NCI-H774 (cell line): ENCODE data around the gene FAM3D.
"Not testable (repeated sequence)": the region's sequence is repeated elsewhere in the genome, so short reads cannot be mapped to it uniquely, and the experiment has no call there.

Experiments used
- DNase-seq: peaks from one replicate; lab custom pipeline; 2025; lab: John Stamatoyannopoulos, UW

The FAM3D gene

DNA sequence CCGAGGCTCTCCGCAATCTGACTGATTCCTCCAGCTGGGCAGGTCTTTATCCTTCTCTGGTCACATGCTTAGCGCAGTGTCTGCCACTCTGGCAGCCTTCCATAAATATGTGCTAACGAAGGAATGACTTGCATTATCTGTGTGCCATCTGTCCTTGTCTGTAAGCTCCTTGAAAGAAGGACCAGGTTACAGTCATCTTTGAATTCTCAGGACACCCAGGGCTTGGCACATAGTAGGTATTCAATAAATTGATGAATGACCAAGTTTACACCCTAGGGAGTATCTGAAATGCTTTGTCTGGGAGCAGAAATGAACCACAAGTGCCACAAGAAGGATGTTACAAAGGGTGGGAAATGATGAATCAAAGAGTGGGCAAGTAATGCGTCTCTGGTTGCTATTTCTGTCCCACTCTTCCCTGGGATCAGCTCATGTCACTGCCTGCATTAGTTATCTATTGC lies 16.5 kb upstream of the FAM3D start:
- no peak for DNase-seq

DNA sequence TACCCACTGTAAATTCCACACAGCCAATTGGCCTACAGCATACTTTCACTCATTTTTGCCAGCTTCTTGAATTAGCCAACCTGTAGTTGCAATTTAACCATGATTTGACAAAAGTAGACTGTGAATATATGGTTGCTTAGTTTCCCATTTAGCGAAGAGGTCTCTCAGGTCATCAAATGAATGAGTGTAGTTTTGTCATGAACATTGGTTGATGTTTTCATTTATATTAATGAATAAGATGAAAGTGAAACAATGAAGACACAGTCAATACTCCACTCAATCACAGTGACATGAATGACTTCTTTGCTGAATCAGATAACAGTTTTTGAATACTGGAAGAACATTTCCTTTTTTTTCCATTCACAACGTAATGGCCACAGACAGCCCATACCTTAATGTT lies 15.3 kb upstream of the FAM3D start:
- no peak for DNase-seq

GRCh38 chr3:58680879-58681525 lies 14.4 kb upstream of the FAM3D start:
- DNase-seq: no peak

DNA sequence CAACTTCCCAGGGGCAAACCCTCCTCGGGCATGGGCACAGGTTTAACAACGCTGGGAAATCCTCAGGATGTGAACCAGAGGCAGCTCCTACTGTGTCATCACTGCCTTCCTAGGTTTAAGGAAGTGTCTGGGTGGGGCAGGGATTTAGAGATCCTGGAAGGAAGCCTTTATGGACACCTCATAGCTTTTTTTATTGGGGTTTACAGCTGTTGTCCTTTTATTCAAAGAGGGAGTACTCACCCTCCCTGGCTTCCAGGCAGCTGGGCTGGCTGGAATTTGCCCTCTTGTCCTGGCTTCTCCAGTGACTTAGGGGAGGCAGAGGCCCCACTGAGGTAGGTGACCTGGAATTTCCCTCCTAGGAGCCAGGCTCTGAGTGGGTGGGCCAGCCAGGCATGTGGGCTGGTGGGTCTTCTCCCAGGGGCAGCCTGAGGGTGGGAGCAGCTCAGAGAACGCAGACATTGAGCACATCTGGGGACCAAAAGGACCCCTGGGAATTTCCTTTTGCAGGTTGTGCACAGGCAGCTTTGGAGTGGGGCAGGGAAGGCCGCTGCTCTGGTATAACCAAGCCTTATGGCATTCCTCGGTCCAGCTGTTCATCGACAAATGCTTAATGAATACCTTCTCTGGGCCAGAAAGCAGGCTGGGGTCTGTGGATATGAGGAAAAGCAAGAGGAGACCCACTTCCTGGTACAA lies 13.5 kb upstream of the FAM3D start:
- no peak for DNase-seq

GRCh38 chr3:58679446-58679845 lies 12.9 kb upstream of the FAM3D start:
- no peak for DNase-seq

- not testable (repeated sequence) for DNase-seq
Measured at GRCh38 chr3:58678177-58678970, 11.8 kb upstream of the FAM3D start.

DNA sequence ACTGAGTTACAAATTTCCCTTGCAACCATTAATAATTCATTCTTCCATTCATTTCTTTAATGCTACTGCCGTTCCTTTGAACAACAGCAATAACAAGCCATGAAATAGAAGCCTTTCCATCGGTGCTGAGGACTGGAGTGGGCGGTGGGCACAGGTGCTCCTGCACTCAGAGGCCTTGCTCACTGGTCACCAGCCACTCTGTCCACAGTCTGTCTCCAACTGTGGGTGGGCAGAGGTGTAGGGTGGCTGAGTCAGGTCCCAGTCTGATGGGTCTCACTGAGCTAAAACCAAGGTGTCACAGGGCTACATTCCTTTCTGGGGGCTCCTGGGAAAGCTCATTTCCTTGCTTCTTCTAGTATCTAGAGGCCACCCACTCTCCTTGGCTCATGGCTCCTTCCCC lies 6.3 kb upstream of the FAM3D start:
- no peak for DNase-seq

GRCh38 chr3:58672451-58672850 lies 5.9 kb upstream of the FAM3D start:
- DNase-seq: no peak

DNA sequence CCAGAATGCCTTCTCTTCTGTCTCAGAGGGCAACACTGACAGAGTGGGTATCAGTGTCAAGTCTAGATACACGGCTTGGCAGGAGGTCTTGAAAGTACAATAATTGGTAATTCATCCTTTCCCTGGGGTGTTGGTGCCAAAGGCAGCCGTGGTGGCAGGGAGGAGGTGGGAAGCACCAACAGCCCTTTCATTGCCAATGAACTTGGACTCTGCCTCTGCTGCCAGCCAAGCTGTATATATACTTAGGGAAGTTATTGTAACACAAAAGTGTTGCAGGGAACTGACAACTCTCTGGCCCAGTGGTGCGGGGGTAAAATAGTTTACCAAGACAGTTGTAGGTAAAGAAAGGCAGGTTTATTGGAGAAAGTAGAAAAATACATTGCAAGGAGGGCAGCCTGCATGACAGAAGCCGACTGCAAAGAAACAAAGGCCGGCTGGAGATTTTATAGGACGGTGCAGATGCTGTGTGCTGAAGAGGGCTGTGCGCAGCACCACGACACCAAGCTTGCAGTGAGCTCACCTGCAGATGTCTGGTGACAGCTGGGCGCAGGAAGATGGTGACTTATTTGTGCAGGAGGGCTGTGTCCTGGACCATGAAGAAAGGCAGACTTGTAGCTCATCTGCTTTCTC lies 4.0 kb upstream of the FAM3D start:
- DNase-seq: no peak

DNA sequence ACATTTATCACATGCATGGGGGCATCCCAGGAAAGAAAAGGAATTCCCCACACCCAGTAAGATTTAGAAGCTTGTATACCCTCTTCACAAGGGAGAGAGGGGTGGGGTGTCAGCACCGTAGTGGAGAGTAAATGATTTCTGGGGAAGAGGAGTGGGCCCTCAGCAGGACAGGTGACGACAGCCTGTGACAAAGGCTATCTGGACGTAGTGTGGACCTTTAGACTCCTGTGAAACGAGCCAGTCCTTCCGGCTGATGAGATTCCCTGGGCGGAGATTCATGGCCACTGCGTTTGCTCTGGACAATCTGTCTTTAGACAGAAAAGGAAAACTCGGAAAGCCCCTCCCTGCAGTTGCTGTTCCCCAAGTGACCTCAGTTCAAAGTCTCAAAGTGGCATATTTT lies 1.7 kb upstream of the FAM3D start:
- DNase-seq: no peak

- no peak for DNase-seq
Measured at GRCh38 chr3:58667704-58668103, 1.1 kb upstream of the FAM3D start.

DNA sequence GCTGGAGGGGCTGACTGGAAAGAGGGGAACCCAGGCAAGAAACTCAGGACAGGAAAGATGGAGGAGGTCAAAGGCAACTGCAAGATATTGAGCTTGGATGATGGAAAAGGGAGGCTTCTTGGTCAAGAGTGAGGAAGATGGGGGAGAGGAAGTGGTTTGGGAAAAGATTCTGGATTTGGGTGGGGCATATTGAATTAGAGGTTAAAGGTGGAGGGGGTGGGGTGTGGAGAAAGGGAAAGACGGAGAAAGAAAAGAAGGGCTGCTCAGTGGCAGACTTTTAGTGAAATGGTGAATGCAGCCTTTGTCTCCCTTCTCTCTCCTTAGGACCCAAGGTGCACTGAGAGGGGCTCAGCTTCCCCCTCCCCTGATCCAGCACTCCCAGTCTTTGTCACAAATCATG lies 655 bp upstream of the FAM3D start:
- DNase-seq: no peak

DNA sequence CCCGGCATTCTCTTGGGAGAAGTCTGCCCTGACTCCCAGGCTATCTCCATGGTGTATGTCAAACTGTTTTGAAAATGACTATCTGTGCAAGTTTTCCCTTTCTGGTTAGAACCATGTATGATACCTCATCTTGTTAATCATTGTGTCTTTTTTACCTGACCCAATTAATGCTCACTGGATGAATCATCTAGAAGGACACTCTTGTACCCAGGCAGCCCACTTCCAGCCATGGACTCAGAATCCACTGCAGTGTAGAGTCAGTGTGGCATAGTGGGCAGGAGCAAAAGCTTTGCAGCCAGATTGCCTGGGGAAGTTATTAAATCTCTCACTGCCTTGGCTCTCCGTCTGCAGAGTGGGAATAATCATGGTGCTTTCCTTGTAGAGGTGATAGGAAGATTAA lies 1.2 kb downstream of the FAM3D start:
- DNase-seq: no peak

DNA sequence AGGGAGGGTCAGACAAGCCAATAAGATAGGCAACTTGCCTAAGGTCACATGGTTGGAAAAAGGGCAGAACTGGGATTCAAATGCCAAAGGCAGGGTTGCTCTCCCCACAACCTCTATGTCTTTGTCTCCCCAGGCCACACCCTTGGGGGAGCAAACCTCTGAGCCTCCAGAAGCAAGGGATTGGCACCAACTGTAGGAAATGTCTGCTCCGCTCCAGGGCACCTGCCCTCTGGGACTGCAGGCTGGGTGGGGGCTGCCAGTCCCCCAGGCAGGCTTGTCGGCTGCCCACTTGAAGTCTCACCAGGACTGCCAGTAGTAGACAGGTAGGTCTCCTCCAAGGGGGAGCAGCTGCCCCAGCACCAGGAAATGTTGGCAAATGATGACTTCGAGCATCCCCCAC lies 2.0 kb downstream of the FAM3D start:
- no peak for DNase-seq

DNA sequence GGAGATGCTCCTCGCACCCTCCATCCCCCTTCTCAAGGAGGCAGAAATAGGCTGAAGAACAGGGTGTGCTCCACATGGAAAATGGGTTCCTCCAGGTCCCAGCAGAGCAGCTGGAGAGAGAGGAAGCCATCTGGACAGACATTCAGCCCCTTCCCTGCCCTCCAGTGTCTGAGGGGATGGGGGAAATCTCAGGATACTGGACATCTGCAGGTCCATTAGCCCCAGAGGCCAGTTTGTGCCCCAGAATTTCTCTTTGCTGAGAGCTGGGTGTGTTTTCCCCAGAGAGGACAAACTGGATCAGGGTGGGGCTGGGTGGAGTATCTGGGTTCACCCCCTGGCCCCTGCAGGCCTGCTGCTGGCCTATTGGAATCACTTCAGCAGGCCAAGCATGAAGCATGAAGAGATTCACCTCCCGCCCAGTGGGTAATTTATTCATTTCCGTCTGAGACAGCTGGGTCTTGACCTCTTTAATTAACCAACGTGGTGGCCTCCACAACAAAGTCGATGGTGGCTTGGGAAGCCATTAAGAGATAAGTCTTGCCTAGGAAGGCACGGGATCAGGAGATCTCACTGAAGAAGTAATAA lies 4.6 kb downstream of the FAM3D start:
- no peak for DNase-seq

DNA sequence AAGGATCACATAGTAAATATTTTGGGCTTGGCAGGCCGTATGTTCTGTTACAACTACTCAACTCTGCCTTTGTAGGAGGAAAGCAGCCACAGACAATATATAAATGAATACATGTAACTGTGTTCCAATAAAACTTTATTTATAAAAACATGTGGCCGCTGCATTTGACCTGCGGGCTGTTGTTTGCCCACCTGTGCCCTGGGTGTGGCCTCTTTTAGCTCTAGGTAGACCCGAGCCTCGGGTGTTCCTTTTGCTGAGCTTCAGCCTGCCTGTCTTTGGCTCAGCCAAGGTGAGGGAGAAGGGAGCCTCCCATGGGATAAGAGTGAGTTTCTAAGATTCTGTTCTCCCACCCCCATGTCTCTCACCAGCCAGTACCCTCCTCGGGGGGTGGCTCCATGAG lies 5.6 kb downstream of the FAM3D start:
- no peak for DNase-seq

- no peak for DNase-seq
Measured at GRCh38 chr3:58659051-58659675, 7.4 kb downstream of the FAM3D start.

DNA sequence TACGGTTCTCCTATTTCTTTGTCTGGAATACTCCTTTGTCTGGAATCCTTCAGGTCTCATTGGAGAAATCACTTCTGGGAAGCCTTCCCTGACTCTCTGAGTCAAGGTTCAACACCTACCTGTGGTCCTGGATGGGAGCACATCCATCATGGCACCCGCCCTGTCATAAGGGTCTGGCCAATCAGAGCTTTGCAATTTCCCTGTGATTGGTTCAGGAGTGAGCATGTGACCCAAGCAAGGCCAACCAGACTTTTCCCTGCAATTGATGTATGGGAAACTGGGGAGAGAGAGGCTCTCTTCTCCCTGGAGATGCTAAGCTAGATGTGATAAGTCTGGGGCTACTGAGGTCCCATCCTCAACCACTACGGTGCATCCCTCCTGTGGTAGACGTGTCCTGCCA lies 8.1 kb downstream of the FAM3D start:
- no peak for DNase-seq

GRCh38 chr3:58657571-58658141 lies 8.9 kb downstream of the FAM3D start:
- DNase-seq: no peak

DNA sequence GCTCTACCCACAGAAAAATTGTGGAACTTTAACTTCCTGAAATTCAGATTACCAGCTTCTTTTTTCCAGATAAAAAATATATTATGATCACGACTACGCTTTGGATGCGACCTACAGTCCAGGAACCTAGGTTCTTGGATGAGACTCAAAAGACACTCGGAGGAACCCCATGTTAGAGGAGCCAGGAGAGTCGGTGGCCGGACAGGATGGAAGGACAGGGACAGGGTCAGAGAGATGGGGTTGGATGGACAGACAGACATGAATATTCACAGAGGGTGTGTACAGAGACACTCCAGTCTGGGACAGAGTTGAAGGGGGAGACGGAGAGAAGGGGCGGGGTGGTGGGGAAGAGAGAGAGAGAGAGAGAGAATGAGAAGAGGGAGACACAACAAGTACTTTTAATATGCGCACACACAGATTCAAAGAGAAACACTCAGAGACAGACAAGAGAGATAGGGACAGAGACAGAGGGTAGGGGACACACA lies 9.5 kb downstream of the FAM3D start:
- DNase-seq: no peak

- no peak for DNase-seq
Measured at GRCh38 chr3:58656631-58657030, 9.9 kb downstream of the FAM3D start.
